ENCODE measurements around the gene ZP2. TPM values are rescaled to one million over a fixed set of nuclear protein-coding genes. Genes with fewer than 3 reads are reported as not detected.
"Not testable (repeated sequence)": the region's sequence is repeated elsewhere in the genome, so short reads cannot be mapped to it uniquely, and the experiment has no call there.

The ZP2 gene
- polyA plus RNA-seq, 4 donors = 0.07 to 0.23 (median 0.11) TPM

- no peak for DNase-seq (ENCODE audit: low read depth in 4 of 4, low spot score in 3 of 4)
Observed at GRCh38 chr16:21218153-21218552, 6.8 kb upstream of the ZP2 start.

DNA sequence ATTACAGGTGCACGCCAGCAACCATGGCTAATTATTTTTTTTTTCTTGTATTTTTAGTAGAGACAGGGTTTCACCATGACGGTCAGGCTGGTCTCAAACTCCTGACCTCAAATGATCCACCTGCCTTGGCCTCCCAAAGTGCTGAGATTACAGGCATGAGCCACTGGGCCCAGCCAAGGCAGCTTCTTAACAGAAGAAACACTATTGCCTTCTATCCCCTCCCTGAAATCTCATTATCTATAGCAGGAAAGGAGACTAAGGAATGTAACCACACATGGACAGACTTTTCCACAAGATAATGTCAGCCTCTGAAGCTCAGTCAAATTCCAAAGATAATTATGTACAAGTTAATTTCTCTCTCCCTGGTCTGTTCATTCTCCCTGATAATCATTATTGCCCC lies 5.7 kb upstream of the ZP2 start:
- DNase-seq (ENCODE audit: low read depth in 4 of 4, low spot score in 3 of 4) = no peak

DNA sequence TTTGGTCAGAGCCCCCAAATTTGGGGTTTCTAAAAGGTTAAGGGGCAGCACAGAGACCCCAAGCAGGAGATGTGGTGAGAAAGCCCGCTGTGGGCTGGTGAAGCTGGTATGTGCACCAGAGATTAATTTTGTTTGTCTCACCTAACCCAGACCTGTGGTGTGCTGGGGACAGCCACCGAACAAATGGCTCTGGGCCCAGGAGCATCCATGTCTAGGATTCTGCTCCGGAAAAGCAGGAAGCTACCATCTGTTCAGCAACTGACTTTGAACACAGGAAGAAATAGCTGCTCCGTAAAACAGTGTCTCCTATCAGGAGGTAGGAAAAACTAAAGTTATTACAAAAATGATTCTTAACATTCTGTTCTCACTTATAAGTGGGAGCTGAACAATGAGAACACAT lies 2.7 kb upstream of the ZP2 start:
- DNase-seq (ENCODE audit: low read depth in 4 of 4, low spot score in 3 of 4) = no peak

DNA sequence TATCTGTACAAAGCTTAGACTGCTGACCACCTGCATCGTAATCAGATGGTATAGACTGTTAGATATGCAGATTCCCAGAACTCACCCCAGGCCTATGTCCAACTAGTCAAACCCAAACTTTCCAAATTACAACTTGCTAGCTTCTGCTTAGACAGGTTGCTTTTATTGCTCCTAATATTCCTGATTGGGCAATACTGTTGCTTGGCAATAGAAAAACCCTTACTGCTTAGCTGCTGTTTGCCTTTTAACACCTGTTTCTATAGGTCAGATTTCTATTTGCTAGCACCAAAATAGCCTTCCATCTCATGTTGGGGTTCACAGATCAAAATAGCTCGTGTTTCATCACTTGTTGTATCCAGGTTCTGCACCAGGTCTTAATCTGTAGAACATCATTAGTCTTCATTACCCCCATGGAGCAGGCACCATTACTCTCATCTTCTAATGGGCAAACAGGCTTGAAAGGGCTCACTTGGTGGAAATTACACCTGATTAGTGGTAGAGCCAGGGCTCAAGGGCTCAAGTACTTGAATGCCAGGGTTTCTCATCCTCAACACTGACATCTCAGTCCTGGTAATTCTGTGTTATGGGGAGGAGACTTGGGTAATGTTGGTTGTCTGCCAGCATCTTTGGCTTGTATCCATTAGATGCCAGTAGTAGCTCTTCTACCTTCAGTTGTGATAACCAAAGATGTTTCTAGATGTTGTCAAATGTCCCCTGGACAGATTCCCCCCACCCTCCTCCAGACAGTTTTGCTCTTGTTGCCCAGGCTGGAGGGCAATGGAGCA lies 2.7 kb downstream of the ZP2 start:
- DNase-seq (ENCODE audit: low read depth in 4 of 4, low spot score in 3 of 4) = no peak

DNA sequence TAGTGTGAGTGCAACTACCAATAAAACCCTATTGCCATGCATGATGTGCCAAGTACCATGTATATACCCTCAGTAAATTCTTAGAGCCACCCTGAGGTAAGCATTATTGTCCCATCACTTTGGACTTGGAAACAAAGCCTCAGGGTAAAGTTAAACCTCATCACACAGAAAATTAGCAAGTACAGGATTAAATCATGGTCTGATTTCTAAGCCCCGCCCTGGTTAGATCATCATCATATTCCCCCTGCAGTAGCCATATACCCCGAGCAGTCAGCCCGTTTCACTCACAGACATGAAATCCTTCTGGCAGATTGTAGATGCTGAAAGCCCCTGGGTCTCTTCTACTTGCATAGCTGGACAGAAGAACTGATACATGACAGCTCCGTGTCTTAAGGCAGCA lies 4.8 kb downstream of the ZP2 start:
- DNase-seq (ENCODE audit: low read depth in 4 of 4, low spot score in 3 of 4) = no peak

DNA sequence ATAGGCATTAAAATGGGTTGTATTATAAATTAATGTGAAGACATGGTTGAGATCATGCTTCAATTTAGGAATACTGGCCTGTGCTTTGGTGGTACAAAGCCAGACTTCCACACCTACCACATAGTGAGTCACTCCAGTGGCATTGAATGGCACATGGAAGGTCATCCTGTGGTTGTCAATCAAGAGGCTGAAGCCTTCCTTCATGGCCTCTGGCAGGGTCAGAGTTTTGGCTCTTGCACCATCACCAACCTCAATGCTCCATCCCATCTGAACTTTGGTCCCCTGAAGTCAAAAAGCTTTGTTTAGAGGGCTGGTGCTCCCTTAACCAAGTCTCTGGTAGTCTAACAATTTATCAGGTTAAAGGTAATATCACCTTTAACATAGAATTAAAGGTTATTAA lies 6.1 kb downstream of the ZP2 start:
- DNase-seq (ENCODE audit: low read depth in 4 of 4, low spot score in 3 of 4) = no peak

DNA sequence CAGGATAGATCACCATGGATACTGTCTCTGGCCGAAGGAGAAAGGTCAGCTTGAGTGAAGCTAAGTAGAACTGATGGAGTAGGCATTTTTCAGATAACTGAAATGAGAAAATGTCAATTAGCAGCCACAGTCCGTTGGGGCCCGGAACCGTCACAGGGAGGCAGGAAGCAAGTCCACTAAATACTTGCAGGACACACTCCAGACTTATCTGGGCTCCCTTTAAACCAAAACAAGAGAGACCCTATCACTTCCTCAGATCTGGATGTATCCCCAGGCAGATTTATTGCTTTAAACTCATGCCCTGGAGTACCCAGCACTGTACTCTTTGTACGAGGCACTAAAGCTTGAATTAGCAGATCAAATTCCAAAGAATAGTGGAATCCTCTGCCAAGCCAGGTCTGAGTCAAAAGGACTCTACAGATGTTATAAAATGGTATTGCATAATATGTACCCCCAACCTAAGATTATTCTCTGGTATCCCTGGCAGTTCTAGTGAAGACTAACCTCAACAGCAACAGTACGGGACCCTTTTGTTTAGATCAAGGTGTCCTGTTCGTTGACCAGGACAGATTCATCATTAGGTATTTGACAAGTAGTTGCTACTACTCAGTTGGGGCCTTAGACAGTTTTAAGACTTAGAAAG lies 8.1 kb downstream of the ZP2 start:
- DNase-seq (ENCODE audit: low read depth in 4 of 4, low spot score in 3 of 4) = no peak

DNA sequence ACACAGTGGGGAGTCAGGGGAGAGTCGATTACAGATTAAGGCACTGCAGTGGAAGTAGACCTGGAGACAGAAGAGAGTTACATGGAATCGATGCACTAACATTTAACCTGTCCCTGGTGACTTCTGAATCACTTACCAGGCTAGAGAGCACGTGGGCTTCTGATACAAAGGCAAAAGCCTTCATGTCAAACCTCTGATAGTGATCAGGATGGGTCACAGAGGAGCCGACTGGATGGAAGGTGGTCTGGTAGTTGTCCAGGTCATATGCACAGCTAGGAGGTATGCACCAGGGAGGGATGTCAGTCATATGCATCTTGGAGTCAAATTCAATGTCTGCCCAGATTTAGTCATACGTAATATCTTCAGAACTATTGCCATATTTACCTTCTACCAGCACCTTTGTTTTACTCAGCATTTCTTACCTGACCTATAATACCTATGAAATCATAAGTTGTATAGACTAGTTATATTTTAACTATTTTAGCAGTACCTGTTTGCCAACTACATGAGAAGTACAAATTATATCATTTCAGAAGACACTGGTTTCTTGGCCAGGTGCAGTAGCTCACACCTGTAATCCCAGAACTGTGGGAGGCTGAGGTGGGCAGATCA lies 11.7 kb downstream of the ZP2 start:
- no peak for DNase-seq (ENCODE audit: low read depth in 4 of 4, low spot score in 3 of 4)

DNA sequence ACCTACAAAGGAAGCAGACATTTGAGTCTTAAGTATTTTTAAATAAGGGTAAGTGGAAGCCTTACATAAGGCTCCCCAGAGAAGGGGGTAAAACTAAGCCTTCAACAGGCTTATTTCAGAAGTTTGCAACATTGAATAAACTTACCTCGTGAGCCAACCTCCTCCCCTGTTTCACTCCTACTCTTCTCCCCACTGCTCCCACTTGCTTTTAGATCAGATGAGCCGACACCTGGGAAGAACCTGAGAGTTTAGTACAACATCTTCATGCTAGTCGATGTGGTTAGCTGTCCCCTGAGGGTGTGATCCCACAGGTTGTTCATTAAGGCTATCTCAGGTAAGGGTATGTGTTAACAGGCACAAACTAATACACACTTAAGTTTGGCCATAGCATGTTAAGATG lies 13.8 kb downstream of the ZP2 start:
- no peak for DNase-seq (ENCODE audit: low read depth in 4 of 4, low spot score in 3 of 4)

GRCh38 chr16:21197112-21197511 lies 14.3 kb downstream of the ZP2 start:
- DNase-seq (ENCODE audit: low read depth in 4 of 4, low spot score in 3 of 4) = no peak

DNA sequence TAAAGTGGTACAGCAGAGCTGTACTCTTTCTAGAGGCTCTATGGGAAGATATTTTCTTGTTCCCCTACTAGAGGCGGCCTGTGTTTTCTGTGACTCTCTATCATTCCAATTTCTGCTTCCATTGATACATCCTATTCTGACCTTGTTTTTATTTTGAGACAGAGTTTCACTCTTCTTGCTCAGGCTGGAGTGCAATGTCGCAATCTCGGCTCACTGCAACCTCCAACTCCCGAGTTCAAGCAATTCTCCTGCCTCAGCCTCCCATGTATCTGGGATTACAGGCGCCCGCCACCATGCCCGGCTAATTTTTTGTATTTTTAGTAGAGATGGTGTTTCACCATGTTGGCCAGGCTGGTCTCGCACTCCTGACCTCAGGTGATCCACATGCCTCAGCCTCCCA lies 16.0 kb downstream of the ZP2 start:
- DNase-seq (ENCODE audit: low read depth in 4 of 4, low spot score in 3 of 4) = not testable (repeated sequence)

- DNase-seq (ENCODE audit: low read depth in 4 of 4, low spot score in 3 of 4) = no peak
Observed at GRCh38 chr16:21194771-21195301, 16.5 kb downstream of the ZP2 start.

DNA sequence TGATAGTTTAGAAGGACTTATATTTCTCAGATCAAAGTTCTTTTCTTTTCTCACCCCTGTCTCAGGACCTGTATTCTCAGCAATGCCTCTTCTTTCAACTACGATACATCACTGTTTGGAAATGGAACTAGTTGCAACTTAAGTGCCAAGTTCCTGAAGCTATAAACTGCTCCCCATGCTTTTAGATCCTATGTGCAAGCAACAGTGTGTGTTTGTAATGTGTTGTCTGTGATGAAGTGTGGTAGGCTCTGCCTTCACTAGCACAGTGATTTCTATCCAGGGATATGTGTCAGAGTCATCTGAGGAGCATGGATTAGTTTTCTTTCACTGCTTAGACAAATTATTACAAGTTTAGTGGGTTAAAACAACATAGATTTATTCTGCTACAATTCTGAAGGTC lies 18.4 kb downstream of the ZP2 start:
- DNase-seq (ENCODE audit: low read depth in 4 of 4, low spot score in 3 of 4) = no peak

DNA sequence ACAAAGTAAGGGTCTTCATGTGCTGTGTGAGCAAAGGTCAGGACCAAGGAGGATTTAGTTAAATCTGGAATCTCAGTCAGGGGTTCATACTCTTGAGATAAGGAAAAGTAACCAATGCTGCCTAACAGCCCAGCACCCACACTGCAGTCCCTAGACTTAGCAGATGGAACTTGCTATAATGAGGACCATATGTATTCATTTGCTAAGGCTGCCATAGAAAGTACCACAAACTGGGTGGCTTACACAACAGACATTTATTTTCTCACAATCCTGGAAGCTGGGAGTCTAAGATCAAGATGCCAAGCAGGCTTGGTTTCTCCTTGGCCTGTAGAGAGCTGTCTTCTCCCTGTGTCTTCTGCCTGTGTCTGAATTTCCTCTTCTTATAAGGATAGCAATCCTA lies 20.8 kb downstream of the ZP2 start:
- no peak for DNase-seq (ENCODE audit: low read depth in 4 of 4, low spot score in 3 of 4)

DNA sequence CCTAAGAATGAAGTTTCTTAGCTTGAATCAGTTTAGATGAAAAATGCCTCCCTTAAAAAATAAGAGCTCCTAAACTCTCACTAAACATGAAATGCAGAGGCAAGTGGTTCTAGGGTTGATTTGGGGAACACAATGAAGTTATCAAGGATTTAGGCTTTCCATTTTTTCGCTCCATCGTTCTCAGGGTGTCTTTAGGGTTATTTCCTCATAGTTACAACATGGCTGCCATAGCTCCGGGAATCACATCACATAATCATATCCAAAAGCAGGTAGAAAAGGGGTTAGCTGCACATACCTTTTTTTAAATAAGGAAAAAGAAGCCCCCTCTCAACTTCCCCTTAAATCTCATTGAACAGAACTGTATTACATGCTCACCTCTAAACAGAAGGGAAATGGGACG lies 21.4 kb downstream of the ZP2 start:
- no peak for DNase-seq (ENCODE audit: low read depth in 4 of 4, low spot score in 3 of 4)

GRCh38 chr16:21189311-21189710 lies 22.1 kb downstream of the ZP2 start:
- DNase-seq (ENCODE audit: low read depth in 4 of 4, low spot score in 3 of 4) = no peak

GRCh38 chr16:21186326-21186691 lies 25.1 kb downstream of the ZP2 start:
- no peak for DNase-seq (ENCODE audit: low read depth in 4 of 4, low spot score in 3 of 4)

DNA sequence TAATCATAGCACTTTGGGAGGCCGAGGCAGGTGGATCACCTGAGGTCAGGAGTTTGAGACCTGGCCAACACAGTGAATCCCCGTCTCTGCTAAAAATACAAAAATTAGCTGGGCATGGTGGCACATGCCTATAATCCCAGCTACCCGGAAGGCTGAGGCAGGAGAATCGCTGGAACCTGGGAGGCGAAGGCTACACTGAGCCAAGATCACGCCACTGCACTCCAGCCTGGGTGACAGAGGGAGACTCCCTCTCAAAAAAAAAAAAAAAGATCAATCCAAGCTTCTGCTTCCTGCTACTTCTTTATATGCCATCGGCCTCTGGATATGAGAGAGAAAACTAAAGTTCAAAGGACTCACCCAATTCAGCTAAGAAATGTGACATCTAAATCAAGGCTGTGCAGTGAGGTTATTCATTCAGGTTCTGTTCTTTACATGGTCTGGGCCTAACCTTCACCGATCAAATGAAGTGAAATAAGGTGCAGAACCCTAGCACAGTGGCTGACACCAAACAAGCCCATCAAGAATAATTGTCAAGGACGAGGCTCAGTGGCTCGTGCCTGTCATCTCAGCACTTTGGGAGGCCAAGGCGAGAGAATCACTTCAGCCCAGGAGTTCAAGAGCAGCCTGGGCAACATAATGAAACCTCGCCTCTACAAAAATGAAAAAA lies 25.6 kb downstream of the ZP2 start:
- no peak for DNase-seq (ENCODE audit: low read depth in 4 of 4, low spot score in 3 of 4)

- DNase-seq (ENCODE audit: low read depth in 4 of 4, low spot score in 3 of 4) = no peak
Observed at GRCh38 chr16:21184834-21185233, 26.5 kb downstream of the ZP2 start.

- no peak for DNase-seq (ENCODE audit: low read depth in 4 of 4, low spot score in 3 of 4)
Observed at GRCh38 chr16:21183995-21184394, 27.4 kb downstream of the ZP2 start.

DNA sequence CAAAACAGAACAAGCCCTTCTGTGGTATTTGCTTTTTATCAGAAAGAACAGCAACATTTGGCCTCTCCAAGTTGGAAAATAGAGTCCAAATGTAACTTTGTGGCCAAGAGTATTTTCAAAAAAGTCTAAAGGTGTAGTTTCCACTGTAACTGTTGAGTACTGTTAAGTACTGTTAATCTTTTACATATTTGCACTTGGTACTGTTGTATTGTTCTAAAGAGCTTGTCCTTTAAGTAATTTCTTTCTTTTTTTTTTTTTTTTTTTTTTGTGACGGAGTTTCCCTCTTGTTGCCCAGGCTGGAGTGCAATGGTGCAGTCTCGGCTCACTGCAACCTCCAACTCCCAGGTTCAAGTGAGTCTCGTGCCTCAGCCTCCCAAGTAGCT lies 31.4 kb downstream of the ZP2 start:
- no peak for DNase-seq (ENCODE audit: low read depth in 4 of 4, low spot score in 3 of 4)
